HUES64 (cell line): Measurements from ENCODE around the gene FAAP20. TPM values are rescaled to one million over a fixed set of nuclear protein-coding genes. Genes with fewer than 3 reads are reported as not detected.

Experiments
- H3K27ac ChIP-seq: 2 replicates; pipeline ENCODE4 v1.7.0; 2013; ENCODE audit warnings: low read depth, low read length, inconsistent platforms
- H3K27me3 ChIP-seq: 2 replicates; pipeline ENCODE4 v1.6.1; 2013; ENCODE audit warnings: mild to moderate bottlenecking, low read length; ENCODE audit not compliant: insufficient read depth
- H3K36me3 ChIP-seq: 2 replicates; pipeline ENCODE4 v1.6.1; 2013; ENCODE audit warnings: mild to moderate bottlenecking, low read length; ENCODE audit not compliant: insufficient read depth
- H3K4me1 ChIP-seq: 2 replicates; pipeline ENCODE4 v1.6.1; 2013; ENCODE audit warnings: mild to moderate bottlenecking, low read length, moderate library complexity; ENCODE audit not compliant: insufficient read depth
- H3K4me3 ChIP-seq: 2 replicates; pipeline ENCODE4 v1.5.1; 2013; ENCODE audit warnings: mild to moderate bottlenecking, low read length, moderate library complexity
- H3K9ac ChIP-seq: 2 replicates; pipeline ENCODE4 v1.6.1; 2013; ENCODE audit warnings: mild to moderate bottlenecking, low read depth, low read length
- H3K9me3 ChIP-seq: 2 replicates; pipeline ENCODE4 v1.6.1; 2013; ENCODE audit warnings: low read depth, low read length; ENCODE audit not compliant: insufficient read depth
- WGBS: fragments of 150-250, 120-280 bp; methylation state at CpG from one replicate; pipeline ENCODE4 v1.1.7; 2013; ENCODE audit warnings: missing lambda C conversion rate; 5-methylcytosine and 5-hydroxymethylcytosine counted together
- polyA plus RNA-seq, 2 experiments: library from polyadenylated mRNA; stranded (reverse); fragments of 50-300 nt; gene quantifications; one replicate each; pipeline ENCODE4 v1.2.3, GENCODE V29; 2013

FAAP20 gene, protein sequence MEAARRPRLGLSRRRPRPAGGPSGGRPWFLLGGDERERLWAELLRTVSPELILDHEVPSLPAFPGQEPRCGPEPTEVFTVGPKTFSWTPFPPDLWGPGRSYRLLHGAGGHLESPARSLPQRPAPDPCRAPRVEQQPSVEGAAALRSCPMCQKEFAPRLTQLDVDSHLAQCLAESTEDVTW
- 76.8 TPM for polyA plus RNA-seq (2013, experiment 1 of 2)
- polyA plus RNA-seq (2013, experiment 2 of 2) = 80.1 TPM

DNA sequence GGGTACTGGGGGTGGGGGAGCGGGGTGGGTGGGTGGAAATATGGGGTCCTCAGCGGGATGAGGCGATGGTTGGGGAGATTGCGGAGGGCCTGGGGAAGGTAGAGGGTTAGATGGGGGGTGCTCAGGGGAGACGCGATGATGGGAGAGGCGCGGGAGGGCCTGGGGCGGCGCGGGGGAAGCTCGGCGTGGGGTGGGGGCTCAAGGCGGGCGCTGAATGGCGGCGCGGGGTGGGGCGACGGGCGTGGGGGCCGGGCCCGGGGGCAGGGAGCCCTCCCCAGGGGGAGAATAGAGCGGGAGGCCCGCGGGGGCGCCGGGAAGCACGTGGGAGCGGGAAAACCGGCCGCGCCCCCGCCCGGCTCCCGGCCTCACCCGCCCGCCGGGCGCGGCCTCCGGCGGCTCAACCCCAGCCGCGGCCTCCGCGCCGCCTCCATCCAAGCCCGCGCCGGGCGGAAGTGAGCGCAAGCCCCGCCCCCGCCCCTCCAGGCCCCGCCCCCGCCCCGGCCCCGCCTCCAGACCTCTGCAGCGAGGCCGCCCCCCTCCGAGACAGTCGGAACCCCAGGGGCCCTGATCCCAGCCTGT, at the start of gene FAAP20:
FAAP20 (minus strand) TSS at position 454 of the 579 bp plus-strand sequence; CDS start at position 431, 23 bp downstream.
- Histone ChIP-seq H3K9ac (peak within 1 kb of the TSS; percentile 73), H3K27ac (peak within 1 kb of the TSS; percentile 91), H3K36me3 (0 out of 2 replicates have a peak, but pooled peaks cover 8% of the 10 kb centered on the region), H3K4me3 (peak within 1 kb of the TSS; percentile 70), H3K27me3 (no peaks in the 10 kb centered on the region), H3K4me1 (peaks cover 6% of the 10 kb centered on the region; the same call in 1 of the 2 replicates), H3K9me3 (no peaks in the 10 kb centered on the region)
- 2% methylated on average over 58 of the region's 63 CpGs for WGBS

DNA sequence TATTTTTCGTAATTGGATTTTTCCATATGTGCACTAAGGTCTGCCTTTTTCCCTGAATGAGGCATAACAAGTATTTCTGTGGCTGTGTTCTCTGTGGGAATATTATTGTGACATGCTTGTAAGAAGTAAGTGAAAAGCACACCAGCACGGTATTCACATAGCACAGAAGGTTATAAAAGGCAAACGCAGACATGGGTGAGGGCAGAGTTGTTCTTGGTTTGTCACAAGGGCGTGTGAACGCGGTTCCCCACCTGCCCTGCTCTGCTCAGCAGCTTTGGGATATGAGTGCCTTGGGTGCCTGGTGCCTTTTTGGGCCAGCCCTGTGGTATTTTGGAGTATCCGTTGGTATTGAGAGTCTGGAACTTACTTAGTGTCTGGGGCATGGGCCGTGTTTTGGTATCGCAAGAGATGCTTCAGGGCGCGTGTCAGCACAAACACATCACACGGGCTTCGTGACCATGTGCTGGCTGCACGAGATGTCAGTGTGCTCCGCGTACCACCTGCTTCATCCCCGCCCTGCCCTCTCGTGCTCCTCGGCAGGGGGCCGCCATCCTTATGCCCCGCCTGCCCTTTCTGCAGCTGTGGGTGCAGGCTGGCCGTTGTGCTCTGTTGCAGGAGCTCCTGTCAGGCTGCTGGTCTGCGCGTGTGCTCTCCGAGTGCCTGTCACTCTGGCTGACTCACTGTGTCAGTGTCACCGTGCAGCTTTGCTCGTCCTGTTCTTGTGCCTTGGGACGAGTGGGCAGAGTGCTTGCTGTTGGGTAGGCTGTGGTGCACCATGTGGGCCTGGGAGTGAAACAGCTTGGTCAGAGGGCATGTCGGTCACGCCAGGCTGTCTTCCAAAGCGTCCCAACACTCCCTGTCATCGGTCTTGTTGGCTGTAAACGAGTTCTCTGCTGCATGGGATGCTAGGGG, 48.5 kb upstream of the FAAP20 start:
- no peaks in the 10 kb centered on the region for H3K9me3 ChIP-seq
- H3K9ac ChIP-seq = no peak overlapping the region; the same call in 1 of the 2 replicates
- H3K27ac ChIP-seq = no peak overlapping the region
- no peak overlapping the region for H3K4me3 ChIP-seq
- peaks cover 19% of the 10 kb centered on the region for H3K4me1 ChIP-seq
- peaks cover 14% of the 10 kb centered on the region for H3K36me3 ChIP-seq
- 93% methylated on average over 33 of the region's 33 CpGs for WGBS
- H3K27me3 ChIP-seq = no peaks in the 10 kb centered on the region

DNA sequence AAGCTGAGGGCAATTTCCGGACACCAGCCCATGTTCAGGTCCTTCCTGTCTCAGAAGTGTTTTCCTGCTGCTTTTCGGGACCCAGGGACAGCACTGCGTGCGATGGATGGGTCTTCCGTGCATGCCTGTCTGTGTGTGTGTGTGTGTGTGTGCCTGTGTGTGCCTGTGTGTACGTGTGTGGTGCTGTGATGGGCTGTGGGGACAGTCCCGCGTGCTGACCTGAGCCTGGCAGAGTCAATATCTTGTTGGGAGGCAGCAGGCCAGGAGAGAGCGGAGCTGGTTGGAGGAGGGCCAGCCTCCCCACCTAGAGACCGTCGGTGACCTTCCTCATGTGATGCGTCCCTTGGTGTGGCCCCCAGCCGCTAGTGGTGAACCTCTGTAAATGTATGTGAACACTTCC, 47.2 kb upstream of the FAAP20 start:
- H3K4me3 ChIP-seq = no peak overlapping the region
- WGBS = 92% methylated on average over 13 of the region's 13 CpGs
- no peaks in the 10 kb centered on the region for H3K9me3 ChIP-seq
- H3K27me3 ChIP-seq = no peaks in the 10 kb centered on the region
- no peak overlapping the region for H3K27ac ChIP-seq
- peaks cover 9% of the 10 kb centered on the region for H3K4me1 ChIP-seq
- H3K9ac ChIP-seq = no peak overlapping the region
- H3K36me3 ChIP-seq = peaks cover 14% of the 10 kb centered on the region

DNA sequence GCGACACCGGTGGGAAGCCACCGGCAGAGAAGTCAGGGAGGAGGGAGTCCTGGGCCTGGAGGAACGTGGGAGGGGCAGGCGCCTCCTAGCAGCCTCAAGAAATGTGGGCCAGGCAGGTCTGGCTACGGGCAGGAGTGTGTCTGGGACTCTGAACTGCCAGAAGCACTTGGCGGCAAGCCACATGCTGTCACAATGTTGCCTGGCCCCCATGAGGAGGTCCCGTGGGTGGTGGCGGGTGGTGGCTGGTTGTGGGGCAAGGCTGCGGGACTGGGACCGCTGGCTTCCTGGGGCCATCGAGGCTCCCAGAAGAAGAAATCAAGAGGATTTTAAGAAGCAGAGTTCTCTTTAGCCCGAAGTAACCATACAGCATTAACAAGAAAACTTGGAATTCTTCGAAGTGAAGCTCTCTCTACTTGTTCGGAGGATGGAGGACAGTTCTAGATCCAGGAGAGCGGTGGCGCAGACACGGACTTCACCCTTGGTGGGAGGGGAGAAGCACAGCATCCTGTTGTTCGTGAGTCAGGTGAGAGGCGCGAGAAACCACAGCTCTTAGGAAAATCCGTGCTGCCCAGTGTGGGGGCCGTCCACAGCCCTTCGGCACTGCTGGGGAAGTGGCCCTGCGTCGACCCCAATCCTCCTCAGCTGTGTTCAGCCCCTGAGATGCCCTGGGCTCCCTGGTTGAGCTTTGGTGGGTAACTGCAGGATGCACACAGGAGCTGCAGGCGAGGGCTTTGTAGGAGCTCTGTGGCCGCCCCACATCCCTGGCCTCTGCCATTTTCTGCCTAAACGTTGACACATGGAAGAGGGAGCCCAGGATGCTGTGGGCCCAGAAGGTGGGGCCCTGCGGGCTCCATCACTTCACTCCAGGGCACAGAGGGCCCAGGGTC, 45.9 kb upstream of the FAAP20 start:
- Histone ChIP-seq H3K36me3 (peaks cover 14% of the 10 kb centered on the region), H3K4me3 (no peak overlapping the region), H3K27ac (no peak overlapping the region), H3K9ac (no peak overlapping the region), H3K9me3 (no peaks in the 10 kb centered on the region), H3K4me1 (no peaks in the 10 kb centered on the region), H3K27me3 (no peaks in the 10 kb centered on the region)
- 92% methylated on average over 30 of the region's 30 CpGs for WGBS

DNA sequence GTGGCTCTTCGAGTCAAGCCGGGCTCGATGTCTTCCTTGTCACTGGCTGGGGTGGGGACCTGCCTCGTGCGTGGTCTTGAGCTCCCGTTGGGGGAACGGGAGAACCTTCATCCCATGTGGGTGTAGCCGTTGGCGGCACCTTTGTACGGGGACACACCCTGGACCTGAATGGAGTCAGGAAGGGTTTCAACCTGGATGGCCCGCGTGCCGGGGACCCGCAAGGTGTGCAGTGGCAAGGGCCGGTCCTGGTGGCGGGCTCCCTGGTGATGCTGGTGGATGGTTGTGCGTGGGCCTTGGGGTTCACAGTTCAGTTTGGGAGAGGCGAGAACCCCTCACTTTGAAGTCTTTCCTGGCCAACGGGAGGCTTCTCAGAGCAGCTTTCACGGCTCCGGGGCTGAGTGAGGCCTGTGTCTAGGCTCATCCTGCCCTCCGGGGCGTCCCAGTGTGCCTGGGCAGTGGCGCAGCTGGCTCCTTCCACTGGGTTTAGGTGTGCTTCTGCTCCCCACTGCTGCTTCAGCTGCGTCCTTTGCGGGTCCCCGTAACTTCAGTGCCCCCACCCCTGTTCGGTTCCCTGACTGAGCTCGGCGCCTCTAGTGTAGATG, 44.9 kb upstream of the FAAP20 start:
- H3K36me3 ChIP-seq = peaks cover 14% of the 10 kb centered on the region
- no peaks in the 10 kb centered on the region for H3K27me3 ChIP-seq
- no peaks in the 10 kb centered on the region for H3K4me1 ChIP-seq
- no peak overlapping the region for H3K4me3 ChIP-seq
- H3K9ac ChIP-seq = no peak overlapping the region
- 93% methylated on average over 30 of the region's 30 CpGs for WGBS
- no peaks in the 10 kb centered on the region for H3K9me3 ChIP-seq
- H3K27ac ChIP-seq = no peak overlapping the region

DNA sequence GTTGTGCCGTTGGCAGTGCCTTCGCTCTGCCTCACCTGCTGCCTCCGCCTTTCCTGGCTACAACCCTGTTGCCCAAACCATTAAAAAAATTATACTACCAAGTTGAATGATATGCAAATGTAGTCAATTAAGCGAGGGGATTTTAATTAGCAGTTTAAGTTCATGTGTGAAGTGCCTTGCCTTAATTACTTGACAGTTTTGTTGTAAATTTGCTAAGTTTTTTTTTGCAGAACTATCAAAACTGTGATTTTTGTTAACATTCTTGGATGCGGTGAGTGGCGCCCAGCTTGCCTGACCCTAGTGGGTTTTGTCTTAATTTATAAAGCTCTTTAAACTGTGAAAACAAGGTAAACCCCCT, 44.4 kb upstream of the FAAP20 start:
- Histone ChIP-seq H3K27me3 (no peaks in the 10 kb centered on the region), H3K4me1 (no peaks in the 10 kb centered on the region; the same call in 1 of the 2 replicates), H3K9ac (no peak overlapping the region), H3K27ac (no peak overlapping the region), H3K9me3 (no peaks in the 10 kb centered on the region), H3K4me3 (no peak overlapping the region), H3K36me3 (peaks cover 14% of the 10 kb centered on the region)
- WGBS = 95% methylated on average over 6 of the region's 6 CpGs

DNA sequence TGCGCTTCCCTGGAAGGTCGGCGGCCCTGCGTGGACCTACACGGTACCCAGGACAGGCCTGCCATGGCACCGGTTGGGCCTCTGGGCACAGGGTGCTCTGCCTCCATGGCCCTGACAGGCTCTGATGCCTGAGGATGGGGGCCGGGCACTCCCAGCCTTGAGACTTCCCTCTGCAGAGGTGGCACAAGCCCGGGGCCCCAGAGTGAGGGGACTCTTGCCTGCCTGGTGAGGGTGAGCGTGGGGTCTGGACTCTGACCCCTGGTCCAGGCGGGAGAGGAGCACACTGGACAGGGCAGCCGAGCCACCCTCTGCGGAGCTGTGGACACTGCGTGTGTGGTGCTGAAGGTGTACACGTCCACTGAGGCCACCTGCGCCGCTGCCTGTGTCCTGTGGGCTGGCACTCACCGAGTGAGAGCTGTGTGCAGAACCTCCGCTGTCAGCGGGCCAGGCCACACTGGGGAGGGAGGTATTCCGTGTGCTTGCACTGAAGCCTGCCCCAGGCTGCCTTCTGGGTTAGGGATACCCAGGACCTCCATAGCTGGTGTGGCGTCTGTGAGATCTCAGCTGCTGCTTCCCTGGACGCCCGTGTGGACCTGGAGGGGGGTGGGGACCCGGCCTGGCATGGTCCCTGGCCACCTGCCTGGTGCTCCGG, 43.9 kb upstream of the FAAP20 start:
- no peaks in the 10 kb centered on the region; the same call in 1 of the 2 replicates for H3K4me1 ChIP-seq
- H3K9me3 ChIP-seq = no peaks in the 10 kb centered on the region

DNA sequence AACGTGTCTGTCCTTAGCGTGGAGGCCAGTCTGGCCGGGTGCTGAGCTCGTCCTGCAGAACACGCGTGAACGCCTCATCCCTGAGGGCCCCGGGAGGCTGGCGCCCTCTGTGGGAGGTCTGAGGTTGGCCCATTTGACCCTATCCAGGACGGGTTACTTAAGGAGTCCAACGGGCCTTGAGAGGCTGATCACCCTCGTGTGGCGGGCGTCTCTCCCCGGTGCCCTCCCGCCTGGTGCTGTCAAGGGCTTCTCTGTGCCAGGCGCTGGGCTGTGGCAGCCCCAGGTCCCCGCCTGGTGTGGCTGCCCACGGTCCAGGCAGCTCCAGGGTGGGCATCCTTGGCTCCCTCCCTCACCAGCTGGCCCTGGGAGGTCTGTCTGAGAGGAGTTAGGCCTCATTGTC, 43.2 kb upstream of the FAAP20 start:
- H3K9me3 ChIP-seq = no peaks in the 10 kb centered on the region
- H3K4me1 ChIP-seq = no peaks in the 10 kb centered on the region; the same call in 1 of the 2 replicates
- no peaks in the 10 kb centered on the region for H3K27me3 ChIP-seq
- 90% methylated on average over 19 of the region's 19 CpGs for WGBS
- H3K9ac ChIP-seq = no peak overlapping the region
- H3K4me3 ChIP-seq = no peak overlapping the region
- H3K36me3 ChIP-seq = peaks cover 8% of the 10 kb centered on the region
- no peak overlapping the region for H3K27ac ChIP-seq

More for the DNA sequence above, 43.9 kb upstream of the FAAP20 start:
- Histone ChIP-seq H3K27ac (no peak overlapping the region), H3K9ac (no peak overlapping the region), H3K36me3 (peaks cover 13% of the 10 kb centered on the region), H3K27me3 (no peaks in the 10 kb centered on the region), H3K4me3 (no peak overlapping the region)
- WGBS = 94% methylated on average over 25 of the region's 25 CpGs

DNA sequence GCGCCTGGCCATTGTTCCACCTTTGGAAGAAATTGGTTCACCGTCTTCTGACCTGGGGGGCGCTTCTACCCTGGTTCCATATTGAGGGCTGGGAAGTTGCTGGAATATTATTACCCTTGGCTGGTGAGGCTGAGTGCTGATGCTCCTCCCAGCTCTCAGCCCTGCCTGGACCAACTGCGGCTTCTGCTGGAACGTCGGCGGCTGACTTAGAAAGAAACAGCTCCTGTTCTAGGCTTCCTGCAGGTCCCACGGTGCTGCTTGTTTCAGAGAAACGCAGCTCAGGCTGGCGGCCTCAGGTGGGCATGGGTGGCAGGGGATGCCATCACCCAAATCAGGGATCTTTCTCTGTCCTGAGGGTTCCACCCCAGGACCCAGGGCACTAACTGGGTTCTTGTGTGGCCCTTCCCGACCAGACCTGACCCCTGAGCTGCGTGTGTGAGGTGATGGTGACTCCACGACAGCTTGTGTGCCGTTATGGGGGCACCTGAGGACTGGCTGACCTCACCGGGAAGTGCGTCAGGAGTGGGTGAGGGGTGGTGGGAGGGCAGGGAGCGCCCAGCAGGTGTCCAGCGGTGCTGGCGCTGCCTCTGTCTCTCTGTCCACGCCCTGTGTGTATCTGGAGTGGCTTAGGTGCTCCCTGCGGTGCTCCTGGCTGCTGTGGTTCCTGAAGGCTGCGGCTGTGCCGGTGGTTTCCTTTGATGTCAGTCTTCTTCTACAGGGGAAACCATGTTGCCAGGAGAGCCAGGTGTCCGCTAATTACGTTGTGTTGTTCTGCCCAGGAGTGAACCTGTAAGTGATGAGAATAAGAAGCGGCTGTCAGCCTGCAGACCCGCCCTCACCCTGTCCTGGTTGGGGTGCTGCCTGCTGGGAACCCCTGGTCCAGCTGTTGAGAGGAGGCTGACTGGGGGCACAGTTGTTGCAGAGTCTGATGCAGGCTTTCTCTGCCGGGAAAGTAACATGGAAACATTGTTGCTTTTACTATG, 42.4 kb upstream of the FAAP20 start:
- WGBS = 86% methylated on average over 28 of the region's 28 CpGs
- Histone ChIP-seq H3K36me3 (peaks cover 4% of the 10 kb centered on the region; the same call in 1 of the 2 replicates), H3K9ac (no peak overlapping the region), H3K4me3 (no peak overlapping the region), H3K27me3 (no peaks in the 10 kb centered on the region), H3K27ac (no peak overlapping the region), H3K9me3 (no peaks in the 10 kb centered on the region), H3K4me1 (peaks cover 4% of the 10 kb centered on the region; the same call in 1 of the 2 replicates)
